SH-SY5Y (cell line): Measurements from ENCODE around the gene CXCL13.

Source experiments
- GATA2 ChIP-seq: IDR thresholded peaks from 2 replicates; pipeline ENCODE4 v1.6.1; 2011; ENCODE audit warnings: mild to moderate bottlenecking, low read depth, low read length
- GATA3 ChIP-seq: IDR thresholded peaks from 2 replicates; pipeline ENCODE4 v1.6.1; 2011; ENCODE audit warnings: low read depth, mild to moderate bottlenecking, low read length, moderate library complexity

Gene CXCL13, protein sequence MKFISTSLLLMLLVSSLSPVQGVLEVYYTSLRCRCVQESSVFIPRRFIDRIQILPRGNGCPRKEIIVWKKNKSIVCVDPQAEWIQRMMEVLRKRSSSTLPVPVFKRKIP

DNA sequence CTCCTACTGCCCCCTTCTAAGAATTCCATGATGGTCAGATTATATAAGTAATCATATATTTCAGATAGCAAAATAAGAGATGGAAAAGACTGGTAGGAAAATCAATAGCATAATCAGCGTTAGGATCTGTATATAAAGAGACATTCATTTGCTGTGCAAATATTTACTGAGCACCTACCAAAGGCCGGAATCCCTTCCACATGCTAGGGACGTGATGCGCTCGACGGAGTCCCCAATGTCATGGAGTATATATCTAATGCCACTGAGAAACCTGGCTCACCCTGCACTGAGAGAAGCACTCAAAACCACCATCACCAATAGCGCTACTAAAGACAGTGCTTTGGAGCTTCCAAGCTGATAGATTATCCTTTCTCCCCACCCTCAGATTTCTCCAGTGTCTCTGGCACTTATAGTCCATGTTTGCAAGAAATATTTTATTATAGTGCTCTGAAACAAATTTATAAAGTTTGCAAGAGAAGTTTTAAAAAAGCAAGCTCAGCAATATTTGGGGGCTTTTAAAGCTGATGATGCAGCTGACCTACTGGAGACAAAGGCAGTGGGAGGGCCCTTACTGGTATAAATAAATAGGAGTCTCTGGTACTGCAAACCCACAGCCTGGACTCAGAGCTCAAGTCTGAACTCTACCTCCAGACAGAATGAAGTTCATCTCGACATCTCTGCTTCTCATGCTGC lies at the start of gene CXCL13:
TSS of gene CXCL13 (plus strand) at position 611 of the 693 bp plus-strand sequence. CDS start at position 657, 46 bp downstream.
- TF ChIP-seq GATA3 (no peak), GATA2 (no peak)

DNA sequence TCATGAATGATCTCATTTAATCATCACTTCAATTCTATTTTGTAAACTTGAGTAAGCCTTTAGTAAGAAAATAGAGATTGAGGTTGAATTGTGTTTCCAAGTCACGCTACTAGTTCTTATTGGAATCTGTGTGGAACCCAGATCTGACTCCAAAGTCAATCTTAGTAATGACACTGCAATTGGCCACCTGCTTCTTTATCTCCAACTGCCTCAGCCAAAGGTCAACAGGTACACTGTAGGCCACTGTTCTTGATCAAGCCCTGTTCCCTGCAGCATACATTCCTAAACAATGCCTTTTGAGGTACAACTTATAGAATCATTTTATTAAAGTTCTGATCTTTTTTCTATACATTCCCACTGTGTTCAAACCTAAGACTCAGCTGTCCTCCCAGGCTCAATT lies 45.5 kb upstream of the CXCL13 start:
- TF ChIP-seq GATA2 (no peak), GATA3 (no peak)

DNA sequence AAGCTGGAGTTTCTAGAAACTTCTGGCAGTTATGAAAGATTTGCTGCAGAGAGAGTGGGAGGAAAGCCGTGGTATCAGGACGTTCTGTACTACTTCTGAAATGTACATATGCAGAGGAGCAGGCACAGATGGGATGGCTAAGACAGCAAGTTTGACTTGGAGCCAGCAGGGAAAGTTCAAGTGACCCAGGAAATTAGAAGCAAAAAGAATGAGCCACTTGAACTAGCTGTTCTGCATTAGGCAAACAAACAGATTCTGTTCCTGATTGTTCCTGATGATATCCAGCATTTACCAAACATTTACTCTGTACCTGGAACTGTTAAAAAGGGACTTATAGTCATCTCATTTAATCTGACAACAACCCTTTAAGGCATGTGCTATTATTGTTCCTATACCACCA lies 41.4 kb upstream of the CXCL13 start:
- TF ChIP-seq GATA3, result no peak
- TF ChIP-seq GATA2, result no peak

DNA sequence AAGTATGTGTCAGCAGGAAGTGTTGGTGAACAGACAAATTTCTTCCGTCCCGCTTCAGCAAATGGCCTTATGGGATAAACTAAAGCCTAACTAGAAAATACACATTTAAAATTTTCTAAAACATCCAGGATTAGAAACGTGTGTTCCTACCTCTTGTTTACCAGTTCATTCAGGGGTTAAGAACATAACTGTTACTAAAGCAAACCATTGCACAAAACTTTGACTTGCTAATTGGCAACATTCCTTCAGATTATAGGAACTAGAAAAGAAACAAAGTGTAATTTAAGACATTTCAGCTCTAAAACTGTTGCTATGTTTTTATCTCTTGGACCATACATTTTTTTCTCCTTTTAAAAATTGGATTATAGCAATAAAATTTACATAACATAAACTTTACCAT lies 39.5 kb upstream of the CXCL13 start:
- no peak for TF ChIP-seq GATA3
- no peak for TF ChIP-seq GATA2

DNA sequence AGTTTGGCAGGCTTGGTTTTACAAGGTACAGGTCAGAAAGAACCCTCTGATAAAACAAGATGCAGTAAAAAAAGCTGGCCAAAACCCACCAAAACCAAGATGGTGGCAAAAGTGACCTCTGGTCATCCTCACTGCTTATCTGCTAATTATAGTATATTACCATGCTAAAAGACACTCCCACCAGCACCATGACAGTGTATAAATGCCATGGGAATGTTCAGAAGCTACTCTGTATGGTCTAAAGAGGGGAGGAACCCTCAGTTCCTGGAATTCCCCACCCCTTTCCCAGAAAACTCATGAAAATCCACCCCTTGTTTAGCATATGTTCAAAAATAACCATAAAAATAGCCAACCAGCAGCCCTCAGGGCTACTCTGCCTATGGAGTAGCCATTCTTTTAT lies 38.1 kb upstream of the CXCL13 start:
- TF ChIP-seq GATA3, result no peak
- TF ChIP-seq GATA2, result no peak

DNA sequence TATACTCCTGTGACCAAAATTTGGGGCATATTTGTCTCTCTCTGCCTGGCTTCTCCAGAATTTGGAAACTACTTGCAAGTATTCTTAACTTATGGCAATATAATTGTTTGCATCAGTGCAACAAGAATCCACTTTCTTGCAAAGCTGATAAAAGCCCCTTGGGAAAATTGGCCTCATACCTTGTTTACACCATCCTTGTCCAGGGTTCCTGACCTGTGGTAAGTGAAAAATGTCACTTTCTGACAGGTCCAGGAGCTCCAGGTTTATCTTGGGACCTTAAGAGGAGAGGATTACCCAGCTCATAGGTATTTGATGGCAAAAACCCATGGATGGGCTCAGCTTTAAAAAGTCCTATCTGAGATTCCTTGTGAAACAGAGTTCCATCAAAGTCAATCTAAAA lies 29.3 kb upstream of the CXCL13 start:
- TF ChIP-seq GATA3 (no peak), GATA2 (no peak)

DNA sequence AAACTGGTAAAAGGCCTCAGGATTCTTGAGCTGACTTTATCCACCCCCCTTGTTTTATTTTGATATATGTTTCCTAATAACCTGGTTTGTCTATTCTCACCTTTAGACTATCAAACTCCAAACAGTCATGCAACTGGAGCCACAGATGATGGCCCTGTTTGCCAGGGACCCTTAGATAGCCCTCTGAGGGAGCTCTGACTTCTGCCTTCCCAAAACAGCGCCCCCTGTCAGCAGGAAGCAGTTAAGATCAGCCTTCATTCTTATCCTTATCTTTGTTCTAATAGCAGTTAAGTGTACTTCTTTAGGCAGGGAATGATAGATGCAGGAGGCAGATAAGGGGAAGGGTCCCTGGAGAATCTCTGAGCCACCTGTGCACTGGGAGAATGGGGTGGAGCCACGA lies 27.5 kb upstream of the CXCL13 start:
- no peak for TF ChIP-seq GATA3
- TF ChIP-seq GATA2, result no peak

DNA sequence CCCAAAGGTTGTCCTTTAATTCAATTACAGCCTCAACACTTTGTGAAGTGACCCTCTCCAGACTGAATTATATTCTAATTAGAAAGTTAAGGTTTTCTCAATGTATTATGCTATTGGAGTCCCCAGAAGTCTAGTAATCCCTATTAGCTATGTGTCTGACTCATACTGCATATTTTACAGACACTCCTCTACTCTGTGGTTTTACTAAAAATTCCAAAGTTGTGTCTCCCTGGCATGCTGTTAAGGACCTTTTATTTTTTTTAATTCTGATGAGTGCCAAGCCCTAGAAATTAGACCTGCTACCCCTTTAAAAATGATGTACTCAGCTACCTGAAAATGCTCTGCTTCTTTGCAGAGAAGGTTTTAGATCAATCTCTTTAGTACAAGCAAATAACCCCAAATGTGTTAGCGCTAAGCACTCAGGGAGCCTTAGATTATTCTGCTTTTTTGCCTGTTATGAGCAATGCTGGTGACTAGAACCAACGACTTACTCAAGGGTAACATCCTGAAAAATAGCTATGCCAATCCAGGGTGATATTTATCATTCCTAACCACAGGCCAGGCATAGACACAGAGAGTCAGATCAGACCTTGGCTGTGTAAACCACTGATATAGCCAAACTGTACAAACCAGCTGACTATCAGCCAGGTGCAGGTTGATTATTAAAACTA lies 26.1 kb upstream of the CXCL13 start:
- TF ChIP-seq GATA3 (no peak), GATA2 (no peak)

DNA sequence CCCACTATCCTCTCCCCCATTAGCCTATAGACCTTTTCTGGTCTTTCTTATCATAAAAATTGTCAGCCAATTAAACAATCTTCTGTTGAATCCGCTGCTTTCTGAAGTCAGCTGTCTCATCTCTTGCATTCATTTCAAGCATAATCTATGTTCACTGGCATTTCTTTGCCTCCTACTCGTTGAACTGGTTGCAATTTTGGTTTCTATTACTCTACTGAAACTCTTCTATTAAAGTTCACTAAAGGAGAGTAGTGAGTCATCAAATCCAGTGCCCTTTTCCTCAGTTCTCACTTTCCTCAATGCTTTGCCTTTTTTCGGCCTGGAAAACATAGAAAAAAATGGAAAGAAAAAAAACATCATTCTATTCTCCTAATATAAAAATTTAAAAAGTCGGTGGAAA lies 23.9 kb upstream of the CXCL13 start:
- TF ChIP-seq GATA3 (no peak), GATA2 (no peak)

DNA sequence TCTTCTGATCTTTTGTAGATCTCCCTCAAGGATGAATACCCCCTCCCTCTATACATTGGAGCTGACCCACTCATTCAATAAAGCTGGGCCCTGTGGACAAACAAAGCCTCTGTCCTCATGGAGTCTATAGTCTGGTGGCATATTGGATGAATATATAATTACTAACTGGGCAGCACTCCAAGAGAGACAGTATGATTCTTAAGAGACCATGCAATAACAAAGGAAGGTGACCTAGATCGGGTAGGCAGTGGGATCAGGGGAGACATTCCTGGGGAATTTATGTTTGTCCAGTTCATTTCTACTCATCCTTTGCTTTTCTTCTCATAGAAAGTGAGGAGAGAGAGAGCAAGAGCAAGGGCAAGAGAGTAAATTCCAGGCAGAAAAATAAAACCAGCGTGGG lies 23.5 kb upstream of the CXCL13 start:
- no peak for TF ChIP-seq GATA3
- no peak for TF ChIP-seq GATA2

DNA sequence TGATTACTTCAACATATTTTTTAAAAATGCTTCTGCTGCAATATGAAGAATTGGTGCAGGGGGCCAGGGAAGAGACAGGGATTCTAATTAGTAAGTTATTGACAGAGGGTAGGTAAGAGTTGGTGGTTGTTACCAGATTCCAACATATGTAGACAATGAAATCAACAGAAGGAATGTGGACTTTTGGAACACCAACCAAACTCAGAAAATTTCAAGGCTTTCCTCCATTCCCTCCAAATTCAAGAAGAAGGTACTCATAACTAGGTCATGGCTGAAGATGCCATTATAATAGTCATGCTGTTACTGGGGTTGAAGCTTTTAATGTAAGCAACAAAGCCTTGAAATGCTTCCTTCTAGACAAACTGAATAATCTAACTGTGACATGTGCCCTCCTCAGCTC lies 22.9 kb upstream of the CXCL13 start:
- no peak for TF ChIP-seq GATA2
- TF ChIP-seq GATA3, result no peak

DNA sequence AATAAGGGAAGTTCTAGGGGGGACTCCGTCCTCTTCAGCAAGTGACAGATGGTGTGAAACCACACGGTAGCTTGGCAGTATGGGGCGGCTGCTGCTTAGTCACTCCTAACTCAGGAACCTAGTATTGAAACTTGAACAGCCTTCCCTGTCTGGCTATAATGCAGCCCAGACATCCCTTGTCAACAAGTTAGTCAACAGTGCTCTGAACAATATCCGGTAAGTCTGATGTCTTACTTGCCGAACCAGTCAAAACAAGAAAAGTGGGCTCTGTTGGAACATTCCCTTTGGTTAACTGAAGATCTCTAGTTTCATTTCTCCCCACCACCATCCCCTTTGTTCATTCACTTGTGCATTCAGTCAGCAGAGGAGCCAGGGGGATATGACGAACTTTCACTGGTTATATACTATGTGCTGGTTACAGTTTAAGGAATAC lies 18.7 kb upstream of the CXCL13 start:
- no peak for TF ChIP-seq GATA2
- no peak for TF ChIP-seq GATA3

DNA sequence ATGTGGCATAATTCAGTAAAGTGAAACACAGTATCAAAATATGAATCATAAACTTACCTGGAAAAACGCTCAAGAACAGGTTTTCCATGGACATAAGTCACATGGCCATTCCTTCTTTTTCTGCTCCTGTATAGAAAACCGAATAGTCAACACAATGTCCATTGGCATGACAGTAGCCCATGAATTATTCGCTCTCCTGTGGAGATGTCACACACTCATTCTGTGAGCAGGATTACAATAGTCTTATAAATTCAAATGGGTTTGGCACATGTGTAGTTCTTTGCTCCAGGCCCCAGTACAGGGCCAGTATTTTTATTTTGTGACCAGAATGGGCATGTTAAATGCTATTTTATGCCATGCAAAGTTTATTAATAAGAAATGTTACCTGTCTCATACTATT lies 15.1 kb upstream of the CXCL13 start:
- no peak for TF ChIP-seq GATA3
- TF ChIP-seq GATA2, result no peak

DNA sequence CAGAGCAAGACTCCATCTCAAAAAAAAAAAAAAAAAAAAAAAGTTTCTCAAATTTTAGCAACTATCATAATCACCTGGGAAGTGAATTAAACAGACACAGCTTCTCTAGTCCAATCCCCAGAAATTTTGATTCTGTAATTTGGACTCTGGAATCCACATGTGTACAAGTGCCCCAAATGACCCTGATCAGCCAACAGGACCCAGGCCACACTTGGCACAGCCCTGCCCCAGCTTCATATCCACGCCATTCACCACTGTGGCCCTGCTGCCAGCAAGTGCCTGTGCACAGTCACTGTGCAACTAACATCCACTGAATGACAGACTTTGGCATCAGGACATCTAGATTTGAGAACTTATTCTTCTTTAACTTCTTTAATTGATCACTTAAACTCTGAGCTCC lies 14.1 kb upstream of the CXCL13 start:
- TF ChIP-seq GATA3 (no peak), GATA2 (no peak)

DNA sequence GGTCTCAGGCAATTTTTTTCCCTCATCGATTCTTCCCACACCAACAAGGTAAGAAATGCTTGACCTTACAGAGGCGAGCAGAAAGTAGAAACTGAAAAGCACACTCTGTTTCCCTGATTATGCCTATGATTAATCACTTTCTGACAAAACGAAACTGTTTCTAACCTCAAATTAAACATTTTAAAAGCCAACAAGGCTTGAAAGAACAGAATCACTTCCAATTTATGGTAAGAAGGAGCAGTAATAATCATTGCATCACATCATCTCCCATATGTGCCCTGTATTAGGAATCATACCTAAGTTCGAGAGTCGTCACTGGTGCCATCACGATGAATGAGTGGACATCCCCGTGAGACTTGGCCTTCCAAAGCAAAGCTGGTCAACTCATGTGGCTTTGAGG lies 12.5 kb upstream of the CXCL13 start:
- TF ChIP-seq GATA3, result no peak
- no peak for TF ChIP-seq GATA2
